ENCODE results near the gene SYT14. TPM values are rescaled to one million over a fixed set of nuclear protein-coding genes. Genes with fewer than 3 reads are reported as not detected.
"Not testable (repeated sequence)": the region's sequence is repeated elsewhere in the genome, so short reads cannot be mapped to it uniquely, and the experiment has no call there.

Gene SYT14
- polyA plus RNA-seq, 1 donor: 1.7 TPM

GRCh38 chr1:209936125-209936524 is 1.9 kb upstream of the SYT14 start:
- no peak for DNase-seq (ENCODE audit: low read depth)

DNA sequence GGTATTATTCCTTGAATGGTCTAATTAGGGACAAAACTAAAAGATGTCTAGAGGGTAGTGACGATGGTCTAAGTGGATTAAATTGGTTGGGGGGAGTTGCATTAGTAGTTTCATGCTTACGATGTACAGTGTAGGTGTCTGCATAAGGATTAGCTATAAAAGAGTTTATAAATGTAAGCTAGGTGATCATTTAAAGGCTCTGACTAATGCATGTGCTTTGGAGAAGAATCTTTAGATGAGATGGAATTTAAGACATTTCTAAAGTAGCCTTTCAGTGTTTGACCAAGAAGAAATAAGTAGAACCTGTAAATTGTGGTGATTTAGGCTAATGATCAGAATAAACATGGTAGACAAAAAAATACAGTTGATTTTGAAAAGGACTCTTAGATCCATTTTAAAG is 7.4 kb downstream of the SYT14 start:
- DNase-seq (ENCODE audit: low read depth): no peak

- no peak for DNase-seq (ENCODE audit: low read depth)
Observed at GRCh38 chr1:209948155-209948554, 10.1 kb downstream of the SYT14 start.

- DNase-seq (ENCODE audit: low read depth): no peak
Observed at GRCh38 chr1:209956116-209956515, 18.1 kb downstream of the SYT14 start.

GRCh38 chr1:209959623-209960022 is 21.6 kb downstream of the SYT14 start:
- DNase-seq (ENCODE audit: low read depth): no peak

DNA sequence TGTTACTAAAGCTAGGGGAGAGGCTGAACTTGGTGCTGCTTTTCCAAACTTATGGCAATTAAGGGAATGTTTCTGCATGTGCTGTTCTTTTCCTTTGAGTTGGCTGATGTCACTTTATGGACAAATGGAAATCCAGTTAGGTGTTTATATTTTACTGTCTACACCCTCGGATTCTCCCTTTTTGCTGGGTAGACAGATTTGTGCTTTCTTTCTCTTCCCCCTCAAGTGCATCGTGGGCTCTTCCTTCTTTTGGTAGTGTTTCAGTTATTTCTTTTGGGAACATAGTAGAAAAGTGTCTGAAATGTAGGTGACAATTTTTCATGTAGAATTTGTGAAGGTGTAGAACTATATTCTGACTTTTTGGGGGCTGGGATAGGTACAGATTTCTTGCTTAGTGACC is 22.9 kb downstream of the SYT14 start:
- no peak for DNase-seq (ENCODE audit: low read depth)

GRCh38 chr1:209962388-209962787 is 24.4 kb downstream of the SYT14 start:
- DNase-seq (ENCODE audit: low read depth): no peak

DNA sequence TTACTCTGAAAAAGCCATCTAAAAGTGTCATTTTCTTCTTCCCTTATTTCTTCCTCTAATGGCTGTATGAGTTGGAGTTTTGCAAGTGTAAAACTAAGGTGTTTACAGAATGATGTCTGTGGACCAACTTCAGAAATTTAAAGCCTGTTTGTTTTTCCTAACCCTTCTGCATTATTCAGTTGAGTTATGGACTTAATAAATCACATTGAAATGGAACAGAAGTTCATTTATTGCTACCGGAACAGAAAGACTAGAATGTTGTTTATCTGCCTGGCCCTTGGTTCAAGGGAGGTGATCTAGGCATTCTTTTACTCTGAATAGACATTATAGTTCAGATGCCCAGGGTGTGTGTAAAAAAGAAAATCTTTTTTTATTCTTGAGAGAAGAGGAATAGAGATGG is 24.8 kb downstream of the SYT14 start:
- no peak for DNase-seq (ENCODE audit: low read depth)

DNA sequence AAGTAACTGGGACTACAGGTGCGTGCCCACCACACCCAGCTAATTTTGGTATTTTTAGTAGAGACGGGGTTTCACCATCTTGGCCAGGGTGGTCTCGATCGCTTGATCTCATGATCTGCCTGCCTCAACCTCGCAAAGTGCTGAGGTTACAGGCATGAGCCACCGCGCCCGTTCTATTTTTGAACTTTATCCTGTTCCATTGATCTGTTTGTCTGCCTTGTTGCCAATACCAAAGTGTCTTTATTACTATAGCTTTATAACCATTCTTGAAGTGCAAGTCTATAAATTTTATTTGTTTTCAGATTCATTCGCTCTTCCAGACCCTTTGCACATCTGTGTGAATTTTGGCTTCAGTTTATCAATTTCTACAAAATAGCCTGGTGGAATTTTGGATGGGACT is 28.0 kb downstream of the SYT14 start:
- no peak for DNase-seq (ENCODE audit: low read depth)

DNA sequence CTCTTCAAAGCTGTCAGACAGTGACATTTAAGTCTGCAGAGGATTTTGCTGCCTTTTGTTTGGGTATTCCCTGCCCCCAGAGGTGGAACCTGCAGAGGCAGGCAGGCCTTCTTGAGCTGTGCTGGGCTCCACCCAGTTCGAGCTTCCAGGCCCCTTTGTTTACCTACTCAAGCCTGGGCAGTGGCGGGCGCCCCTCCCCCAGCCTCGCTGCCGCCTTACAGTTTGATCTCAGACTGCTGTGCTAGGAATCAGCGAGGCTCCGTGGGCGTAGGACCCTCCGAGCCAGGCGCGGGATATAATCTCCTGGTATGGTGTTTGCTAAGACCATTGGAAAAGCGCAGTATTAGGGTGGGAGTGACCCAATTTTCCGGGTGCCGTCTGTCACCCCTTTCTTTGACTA is 40.7 kb downstream of the SYT14 start:
- DNase-seq (ENCODE audit: low read depth): not testable (repeated sequence)

- DNase-seq (ENCODE audit: low read depth): no peak
Observed at GRCh38 chr1:209983953-209984352, 45.9 kb downstream of the SYT14 start.

- no peak for DNase-seq (ENCODE audit: low read depth)
Observed at GRCh38 chr1:209985002-209985401, 47.0 kb downstream of the SYT14 start.

DNA sequence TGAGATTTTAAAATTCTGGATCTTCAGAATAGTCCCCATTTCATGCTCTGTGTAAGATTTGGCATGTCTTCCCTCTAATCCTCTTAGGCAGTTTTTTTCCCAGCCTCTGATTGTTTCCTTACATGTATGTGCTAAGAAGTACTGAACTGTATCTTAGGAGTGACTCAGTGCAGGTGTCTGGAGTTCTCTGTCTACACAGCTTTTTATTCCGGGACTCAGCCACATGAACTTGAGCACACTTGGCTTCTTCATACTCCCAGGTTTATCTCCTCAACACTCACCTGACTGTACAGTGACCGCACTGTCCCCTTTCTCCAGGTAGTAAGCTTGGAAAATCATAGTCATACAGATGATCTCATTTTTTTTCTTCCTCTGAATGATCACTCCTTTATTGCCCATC is 50.7 kb downstream of the SYT14 start:
- DNase-seq (ENCODE audit: low read depth): no peak

- no peak for DNase-seq (ENCODE audit: low read depth)
Observed at GRCh38 chr1:209989525-209989924, 51.5 kb downstream of the SYT14 start.

- no peak for DNase-seq (ENCODE audit: low read depth)
Observed at GRCh38 chr1:209993061-209993830, 55.2 kb downstream of the SYT14 start.

GRCh38 chr1:209996348-209996747 is 58.3 kb downstream of the SYT14 start:
- no peak for DNase-seq (ENCODE audit: low read depth)

- DNase-seq (ENCODE audit: low read depth): no peak
Observed at GRCh38 chr1:209999005-209999404, 61.0 kb downstream of the SYT14 start.

- DNase-seq (ENCODE audit: low read depth): no peak
Observed at GRCh38 chr1:210001751-210002150, 63.7 kb downstream of the SYT14 start.

DNA sequence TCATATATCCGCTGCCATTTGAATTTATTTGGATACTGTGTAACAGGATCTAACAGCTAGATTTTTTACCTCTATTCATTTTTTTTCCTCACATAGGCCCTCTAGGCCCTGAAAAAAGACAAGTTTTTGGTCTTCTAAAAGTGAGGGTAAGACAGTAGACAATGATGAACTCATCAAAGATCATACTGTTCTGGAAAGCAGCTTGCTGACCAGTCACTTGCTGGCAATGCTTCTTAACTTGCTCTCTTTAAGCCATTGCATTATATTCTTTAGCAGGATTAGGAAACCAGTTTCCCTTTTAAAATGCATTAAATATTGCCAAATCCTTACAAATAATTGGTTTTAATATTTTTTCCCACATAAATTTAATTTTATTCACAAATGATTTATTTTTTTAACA is 65.5 kb downstream of the SYT14 start:
- no peak for DNase-seq (ENCODE audit: low read depth)

DNA sequence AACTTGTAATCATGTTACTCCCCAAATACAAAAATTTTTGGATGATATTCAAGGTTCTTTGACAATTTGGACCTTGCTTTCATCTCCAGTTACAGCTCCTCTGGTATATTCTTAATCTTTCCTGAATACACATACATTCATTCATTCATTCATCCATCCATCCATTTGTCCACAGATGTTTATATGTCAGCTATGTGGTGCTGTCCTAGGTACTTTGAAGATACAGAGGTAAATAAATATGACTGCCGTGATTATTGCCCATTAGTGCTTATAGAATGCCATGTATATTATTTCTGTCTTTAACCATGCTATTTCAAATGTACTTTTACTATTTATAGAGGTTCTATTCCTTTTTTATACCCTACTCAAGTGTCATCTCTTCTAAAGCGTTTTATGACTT is 72.1 kb downstream of the SYT14 start:
- no peak for DNase-seq (ENCODE audit: low read depth)

DNA sequence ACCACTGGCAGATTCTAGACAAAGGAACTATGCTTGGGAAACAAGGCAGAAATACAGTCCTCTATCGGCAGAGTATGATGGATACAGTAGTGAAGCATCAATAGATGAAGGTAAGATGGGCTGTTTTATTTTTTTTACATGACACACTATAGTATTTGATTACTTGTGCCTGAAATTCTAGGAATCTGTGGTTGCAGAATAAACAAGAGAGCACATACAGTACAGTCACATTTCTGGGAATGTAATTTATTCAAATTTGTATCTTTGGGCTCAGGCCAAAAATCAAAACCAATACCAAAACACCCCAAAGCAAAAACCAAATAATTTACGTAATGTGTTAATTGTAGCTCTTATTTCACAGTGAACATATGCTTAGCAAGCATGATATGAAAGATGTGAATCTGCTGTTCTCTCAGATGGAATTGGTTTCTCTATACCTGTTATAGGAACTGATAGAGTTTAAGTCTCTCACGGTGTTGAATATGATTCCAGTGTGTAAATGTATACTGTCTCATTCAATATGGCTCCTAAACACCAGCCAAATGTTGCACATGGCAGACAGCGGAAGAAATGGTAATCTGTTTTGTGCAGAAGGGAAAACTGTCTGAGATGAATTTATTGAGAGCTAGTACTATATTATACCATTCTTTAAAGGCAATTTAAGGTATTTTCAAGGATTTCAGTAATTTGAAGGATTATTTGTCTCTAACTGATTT is 83.3 kb downstream of the SYT14 start:
- no peak for DNase-seq (ENCODE audit: low read depth)

GRCh38 chr1:210022044-210022443 is 84.0 kb downstream of the SYT14 start:
- no peak for DNase-seq (ENCODE audit: low read depth)

GRCh38 chr1:210024282-210024681 is 86.3 kb downstream of the SYT14 start:
- DNase-seq (ENCODE audit: low read depth): no peak
